Measurements from ENCODE around the gene RAPGEFL1.
"Not testable (repeated sequence)": the region's sequence is repeated elsewhere in the genome, so short reads cannot be mapped to it uniquely, and the experiment has no call there.

RAPGEFL1 gene

GRCh38 chr17:40175928-40176753, 1.1 kb upstream of the RAPGEFL1 start:
- DNase-seq: no peak

- no peak for DNase-seq
These were observed 538 bp upstream of the RAPGEFL1 start for GRCh38 chr17:40176754-40177110.

GRCh38 chr17:40178021-40178601, 841 bp downstream of the RAPGEFL1 start:
- DNase-seq: no peak

DNA sequence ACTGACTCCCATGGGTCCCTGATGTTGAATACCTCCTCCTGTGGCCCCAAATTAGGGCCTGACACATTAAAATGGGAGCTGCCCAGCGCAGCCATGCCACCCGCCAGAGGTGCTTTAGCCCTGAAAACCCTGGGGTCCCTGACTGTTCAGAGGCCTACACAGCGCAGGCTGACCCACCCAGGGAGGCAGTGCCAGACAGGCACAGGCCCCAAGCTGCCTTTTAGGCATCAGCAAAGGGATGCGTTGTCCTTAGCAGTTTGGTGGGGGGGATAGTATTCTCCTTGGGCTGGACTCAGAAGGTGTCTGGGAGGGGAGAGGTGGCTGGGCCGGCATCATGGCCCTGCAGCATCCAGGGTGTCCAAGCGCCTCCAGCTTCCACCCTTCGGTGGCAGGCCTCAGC, 1.4 kb downstream of the RAPGEFL1 start:
- DNase-seq: no peak

GRCh38 chr17:40179923-40180659, 2.8 kb downstream of the RAPGEFL1 start:
- no peak for DNase-seq

DNA sequence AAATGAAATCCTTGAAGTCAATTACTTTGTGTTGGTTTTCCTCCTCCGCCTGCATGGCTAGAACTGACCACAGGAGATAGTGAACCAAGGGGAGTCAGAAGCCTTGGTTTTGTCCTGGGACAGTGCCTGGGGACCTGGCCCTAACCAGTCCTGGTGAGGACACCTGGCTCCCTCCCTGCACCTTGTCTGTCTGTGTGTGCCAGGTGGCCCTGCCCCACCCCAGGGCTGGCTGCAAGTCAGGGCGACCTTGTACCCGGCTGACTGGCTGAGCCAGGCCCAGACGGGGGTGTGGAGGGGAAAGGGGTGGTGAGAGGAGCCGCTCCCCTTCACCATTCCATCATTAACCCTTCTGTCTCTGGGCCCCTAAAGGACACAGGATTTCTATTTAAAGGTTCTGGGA, 3.4 kb downstream of the RAPGEFL1 start:
- no peak for DNase-seq

DNA sequence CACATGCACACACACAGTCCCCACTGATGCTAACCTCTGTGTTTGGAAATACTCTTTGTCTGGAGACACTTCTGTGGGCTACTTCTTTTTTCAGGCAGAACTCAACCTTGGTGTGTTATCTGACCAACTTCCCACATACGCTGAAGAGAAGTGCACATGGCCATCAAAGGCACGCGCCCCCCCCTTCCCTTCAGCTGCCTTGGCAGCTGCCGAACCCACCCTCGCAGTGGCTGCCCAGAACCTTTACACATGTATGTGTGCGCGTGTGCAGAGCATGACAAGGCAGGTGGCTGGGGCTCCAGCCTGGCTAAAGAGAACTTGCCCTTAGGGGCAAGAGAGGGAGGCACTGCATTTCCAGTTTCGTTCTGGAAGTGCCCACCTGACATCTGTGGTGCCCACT, 3.9 kb downstream of the RAPGEFL1 start:
- DNase-seq: no peak

GRCh38 chr17:40182606-40183005, 5.3 kb downstream of the RAPGEFL1 start:
- no peak for DNase-seq

GRCh38 chr17:40187238-40187637, 10.0 kb downstream of the RAPGEFL1 start:
- DNase-seq: no peak

GRCh38 chr17:40188694-40189093, 11.4 kb downstream of the RAPGEFL1 start:
- no peak for DNase-seq

GRCh38 chr17:40190197-40191021, 13.1 kb downstream of the RAPGEFL1 start:
- peak; percentile 70 for DNase-seq

DNA sequence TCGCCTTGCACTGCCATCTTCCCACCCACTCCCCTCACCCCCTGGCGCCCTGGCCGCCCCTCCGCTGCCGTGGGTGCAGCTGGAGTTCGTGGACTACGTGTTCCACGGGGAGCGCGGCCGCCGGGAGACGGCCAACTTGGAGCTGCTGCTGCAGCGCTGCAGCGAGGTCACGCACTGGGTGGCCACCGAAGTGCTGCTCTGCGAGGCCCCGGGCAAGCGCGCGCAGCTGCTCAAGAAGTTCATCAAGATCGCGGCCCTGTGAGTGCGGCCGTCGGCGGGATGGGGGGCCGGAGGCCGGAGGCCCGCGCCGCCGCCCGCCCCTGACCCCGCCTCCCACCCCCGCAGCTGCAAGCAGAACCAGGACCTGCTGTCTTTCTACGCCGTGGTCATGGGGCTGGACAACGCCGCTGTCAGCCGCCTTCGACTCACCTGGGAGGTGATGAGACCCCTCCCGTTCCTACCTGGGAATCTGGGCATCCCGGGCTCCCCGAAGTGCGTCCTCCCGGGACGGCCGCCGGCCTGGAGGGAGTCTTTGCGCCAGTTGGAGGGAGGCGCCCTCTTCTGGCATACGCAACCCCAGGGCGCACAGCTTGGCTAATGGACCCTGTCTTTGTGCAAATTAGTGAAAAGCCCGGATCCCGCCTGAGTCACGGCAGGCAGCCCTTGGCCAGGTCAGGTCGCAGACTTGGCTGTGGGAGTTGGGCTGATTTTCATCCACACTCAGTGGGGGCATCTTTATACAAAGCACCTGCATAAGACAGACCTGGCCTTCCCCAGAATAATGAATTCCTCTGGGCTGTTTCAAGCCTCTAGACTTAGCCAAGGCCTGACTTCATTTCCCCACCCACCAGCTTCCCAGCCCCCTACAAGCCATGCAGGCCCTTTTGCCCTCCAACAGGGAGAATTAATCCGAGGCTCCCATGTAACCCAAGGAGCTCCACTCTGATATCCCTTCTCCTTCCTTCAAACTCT, 14.3 kb downstream of the RAPGEFL1 start:
- DNase-seq: peak; percentile 74

- DNase-seq: no peak
These were observed 15.7 kb downstream of the RAPGEFL1 start for GRCh38 chr17:40192961-40193360.

GRCh38 chr17:40194821-40195220, 17.6 kb downstream of the RAPGEFL1 start:
- no peak for DNase-seq

GRCh38 chr17:40197550-40197949, 20.3 kb downstream of the RAPGEFL1 start:
- DNase-seq: no peak

DNA sequence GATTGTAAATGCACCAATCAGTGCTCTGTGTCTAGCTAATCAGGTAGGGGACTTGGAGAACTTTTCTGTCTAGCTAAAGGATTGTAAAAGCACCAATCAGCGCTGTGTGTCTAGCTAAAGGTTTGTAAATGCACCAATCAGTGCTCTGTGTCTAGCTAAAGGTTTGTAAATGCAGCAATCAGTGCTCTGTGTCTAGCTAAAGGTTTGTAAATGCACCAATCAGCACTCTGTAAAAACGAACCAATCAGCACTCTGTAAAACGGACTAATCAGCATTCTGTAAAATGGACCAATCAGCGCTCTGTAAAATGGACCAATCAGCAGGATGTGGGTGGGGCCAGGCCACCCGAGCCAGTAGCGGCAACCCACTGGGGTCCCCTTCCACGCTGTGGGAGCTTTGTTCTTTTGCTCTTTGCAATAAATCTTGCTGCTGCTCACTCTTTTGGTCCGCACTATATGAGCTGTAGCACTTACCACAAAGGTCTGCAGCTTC, 20.7 kb downstream of the RAPGEFL1 start:
- not testable (repeated sequence) for DNase-seq

DNA sequence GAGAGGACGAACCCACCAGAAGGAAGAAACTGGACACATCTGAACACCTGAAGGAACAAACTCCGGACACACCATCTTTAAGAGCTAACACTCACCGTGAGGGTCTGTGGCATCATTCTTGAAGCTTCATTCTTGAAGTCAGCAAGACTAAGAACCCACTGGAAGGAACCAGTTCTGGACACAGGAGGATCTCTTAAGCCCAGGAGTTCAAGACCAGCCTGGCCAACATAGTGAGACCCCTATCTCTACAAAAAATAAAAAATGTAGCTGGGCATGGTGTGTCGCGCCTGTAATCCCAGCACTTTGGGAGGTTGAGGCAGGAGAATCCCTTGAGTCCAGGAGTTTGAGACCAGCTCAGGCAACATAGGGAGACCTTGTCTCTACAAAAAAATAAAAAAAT, 21.3 kb downstream of the RAPGEFL1 start:
- DNase-seq: no peak

GRCh38 chr17:40203131-40203530, 25.9 kb downstream of the RAPGEFL1 start:
- no peak for DNase-seq

- DNase-seq: not testable (repeated sequence)
These were observed 28.9 kb downstream of the RAPGEFL1 start for GRCh38 chr17:40206193-40206592.

DNA sequence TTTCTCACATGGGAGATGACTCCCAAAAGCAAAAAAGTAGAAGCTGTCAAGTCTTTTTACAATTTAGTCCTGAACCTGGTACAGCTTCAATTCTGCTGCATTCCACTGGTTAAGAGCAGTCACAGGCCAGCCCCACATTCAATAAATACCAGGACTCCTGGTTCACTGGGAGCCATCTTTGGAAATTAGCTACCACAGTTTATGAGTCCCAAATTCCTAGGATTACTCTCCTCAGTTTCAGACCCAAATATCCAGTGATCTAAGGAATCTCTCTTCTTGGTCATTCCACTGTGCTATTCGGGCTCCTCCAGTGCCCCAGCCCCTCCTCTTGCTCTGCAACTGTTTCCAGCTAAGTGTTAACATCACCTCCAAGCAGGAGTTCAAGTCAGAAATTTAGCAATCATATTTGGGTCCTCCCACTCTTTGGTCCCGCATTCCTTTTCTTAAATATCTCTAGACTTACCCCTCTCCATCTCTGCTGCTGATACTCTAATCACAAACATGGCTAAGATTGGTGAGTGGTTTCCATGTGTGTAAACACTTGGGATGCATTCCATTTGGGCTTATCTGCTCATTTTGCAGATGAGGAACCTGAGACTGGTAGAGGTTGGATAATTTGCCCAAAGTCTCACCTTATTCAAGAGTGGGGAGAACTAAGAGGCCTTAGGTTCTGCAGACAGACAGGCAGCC, 32.3 kb downstream of the RAPGEFL1 start:
- DNase-seq: no peak

GRCh38 chr17:40213914-40214313, 36.6 kb downstream of the RAPGEFL1 start:
- not testable (repeated sequence) for DNase-seq
